IMR-90 (cell line): ENCODE data around the gene SMTN. TPM values are rescaled to one million over a fixed set of nuclear protein-coding genes. Genes with fewer than 3 reads are reported as not detected.

Experiments used
- ATAC-seq: fragments of 200-7000 bp; cut with Tn5 transposase; 2 replicates; pipeline ENCODE4 v1.9.1; 2020; ENCODE audit warnings: low read depth, mild to moderate bottlenecking, moderate library complexity
- Bru-seq: library from RNA; stranded (reverse); fragments of 400-500 nt; gene quantifications from one replicate; lab custom pipeline; 2021; lab: Mats Ljungman, UMichigan
- BruChase-seq, 2 experiments: library from RNA; stranded (reverse); fragments of 400-500 nt; gene quantifications; one replicate each; lab custom pipeline; 2021; lab: Mats Ljungman, UMichigan
- BruUV-seq: library from RNA; stranded (reverse); fragments of 400-500 nt; replicated peaks from 2 replicates; lab custom pipeline; 2021; lab: Mats Ljungman, UMichigan
- CTCF ChIA-PET: fragments of 300-600 bp; formaldehyde crosslinking; extraction: SDS; loops from one replicate; lab custom pipeline; 2021; ENCODE audit warnings: antibody characterized with exemption; lab: Yijun Ruan, JAX
- POLR2A ChIA-PET: fragments of 300-600 bp; sonication (Branson Sonifier 250); formaldehyde crosslinking; loops from one replicate; lab custom pipeline; 2022; ENCODE audit warnings: antibody characterized with exemption; ENCODE audit not compliant: unreplicated experiment; lab: Charles Lee
- DNase-seq: peaks from one replicate; pipeline ENCODE4 v3.0.0; 2013
- H2AFZ ChIP-seq: replicated peaks from 2 replicates; pipeline ENCODE3; 2013; ENCODE audit warnings: low read length, mild to moderate bottlenecking; ENCODE audit not compliant: poor library complexity
- H2AK5ac ChIP-seq: 2 replicates; pipeline ENCODE4 v1.6.1; 2013; ENCODE audit warnings: low read depth, low read length, inconsistent platforms
- H2AK9ac ChIP-seq: replicated peaks from 2 replicates; pipeline ENCODE3; 2013; ENCODE audit warnings: mild to moderate bottlenecking, low read depth, low read length, moderate library complexity; ENCODE audit not compliant: poor library complexity
- H2BK120ac ChIP-seq: 2 replicates; pipeline ENCODE4 v1.6.1; 2013; ENCODE audit warnings: low read depth, low read length, inconsistent platforms
- H2BK15ac ChIP-seq: 3 replicates; pipeline ENCODE4 v1.6.1; 2013; ENCODE audit warnings: low read depth, low read length, inconsistent platforms
- H2BK20ac ChIP-seq: 2 replicates; pipeline ENCODE4 v1.6.1; 2013; ENCODE audit warnings: low read depth, mild to moderate bottlenecking, inconsistent platforms, low read length, moderate library complexity
- H2BK5ac ChIP-seq: 2 replicates; pipeline ENCODE4 v1.6.1; 2013; ENCODE audit warnings: mild to moderate bottlenecking, low read depth, low read length, inconsistent platforms; ENCODE audit not compliant: poor library complexity, severe bottlenecking
- H3K14ac ChIP-seq: replicated peaks from 2 replicates; pipeline ENCODE4 v1.6.1; 2013; ENCODE audit warnings: low read depth, low read length, inconsistent platforms
- H3K18ac ChIP-seq: 2 replicates; pipeline ENCODE4 v1.6.1; 2013; ENCODE audit warnings: low read depth, low read length, control low read depth
- H3K23ac ChIP-seq: 2 replicates; pipeline ENCODE4 v1.6.1; 2013; ENCODE audit warnings: low read depth, low read length, inconsistent platforms
- H3K27ac ChIP-seq: 2 replicates; pipeline ENCODE4 v1.5.1; 2013; ENCODE audit warnings: mild to moderate bottlenecking, control low read depth, low read length; ENCODE audit not compliant: insufficient read depth
- H3K27me3 ChIP-seq: 2 replicates; pipeline ENCODE4 v1.6.1; 2013; ENCODE audit warnings: low read length; ENCODE audit not compliant: control insufficient read depth, insufficient read depth
- H3K36me3 ChIP-seq: 2 replicates; pipeline ENCODE4 v1.6.1; 2013; ENCODE audit warnings: low read length, mixed read lengths; ENCODE audit not compliant: control insufficient read depth, insufficient read depth
- H3K4ac ChIP-seq: 2 replicates; pipeline ENCODE4 v1.6.1; 2013; ENCODE audit warnings: low read depth, low read length, inconsistent platforms
- H3K4me1 ChIP-seq: 2 replicates; pipeline ENCODE4 v1.6.1; 2013; ENCODE audit warnings: low read length, mixed read lengths; ENCODE audit not compliant: control insufficient read depth, insufficient read depth
- H3K4me2 ChIP-seq: 2 replicates; pipeline ENCODE4 v1.6.1; 2013; ENCODE audit warnings: low read depth, mild to moderate bottlenecking, control low read depth, low read length, moderate library complexity
- H3K4me3 ChIP-seq: 2 replicates; pipeline ENCODE4 v1.5.1; 2013; ENCODE audit warnings: low read depth, mild to moderate bottlenecking, control low read depth, low read length, moderate library complexity; ENCODE audit not compliant: insufficient read depth
- H3K56ac ChIP-seq: 2 replicates; pipeline ENCODE4 v1.6.1; 2013; ENCODE audit warnings: low read length, inconsistent platforms; ENCODE audit not compliant: insufficient read depth; ENCODE audit errors: extremely low read depth
- H3K79me1 ChIP-seq, 2 experiments: 2 replicates each; pipeline ENCODE4 v1.6.1; 2013; ENCODE audit warnings: low read length in 2 of 2, inconsistent platforms in 1 of 2, low read depth in 1 of 2
- H3K9ac ChIP-seq: 2 replicates; pipeline ENCODE4 v1.6.1; 2013; ENCODE audit warnings: low read depth, low read length, control low read depth
- H3K9me1 ChIP-seq: 2 replicates; pipeline ENCODE4 v1.6.1; 2013; ENCODE audit warnings: low read length, inconsistent platforms; ENCODE audit not compliant: insufficient read depth
- H3K9me3 ChIP-seq: 2 replicates; pipeline ENCODE4 v1.6.1; 2013; ENCODE audit warnings: low read length; ENCODE audit not compliant: control insufficient read depth, insufficient read depth
- H4K20me1 ChIP-seq: 2 replicates; pipeline ENCODE4 v1.6.1; 2013; ENCODE audit warnings: low read length, inconsistent platforms; ENCODE audit not compliant: insufficient read depth
- H4K5ac ChIP-seq: 2 replicates; pipeline ENCODE4 v1.6.1; 2013; ENCODE audit warnings: mild to moderate bottlenecking, low read depth, low read length, control low read depth
- H4K8ac ChIP-seq, 2 experiments: 2 replicates each; pipeline ENCODE4 v1.6.1; 2013; ENCODE audit warnings: low read depth in 2 of 2, low read length in 2 of 2, control low read depth in 1 of 2, inconsistent platforms in 1 of 2
- H4K91ac ChIP-seq: 2 replicates; pipeline ENCODE4 v1.6.1; 2013; ENCODE audit warnings: low read depth, low read length, inconsistent platforms; ENCODE audit not compliant: insufficient read depth
- CEBPB ChIP-seq: IDR thresholded peaks from 2 replicates; pipeline ENCODE4 v1.6.1; 2012; ENCODE audit warnings: low read depth, low read length, improper control_type of control experiment
- CHD1 ChIP-seq: IDR thresholded peaks from 2 replicates; pipeline ENCODE4 v1.6.1; 2012; ENCODE audit warnings: low read depth, low read length, improper control_type of control experiment
- FOS ChIP-seq: fragments of 150-350 bp; IDR thresholded peaks from 2 replicates; pipeline ENCODE4 v1.6.1; 2016; ENCODE audit warnings: low read depth, low read length
- MAZ ChIP-seq: IDR thresholded peaks from 2 replicates; pipeline ENCODE4 v1.6.1; 2012; ENCODE audit warnings: low read depth, mild to moderate bottlenecking, low read length, improper control_type of control experiment, moderate library complexity, borderline replicate concordance
- MXI1 ChIP-seq: IDR thresholded peaks from 2 replicates; pipeline ENCODE4 v1.6.1; 2012; ENCODE audit warnings: low read depth, mild to moderate bottlenecking, low read length, moderate library complexity, borderline replicate concordance
- POLR2A ChIP-seq: IDR thresholded peaks from 2 replicates; pipeline ENCODE4 v1.6.1; 2012; ENCODE audit warnings: mild to moderate bottlenecking, low read depth, low read length
- RAD21 ChIP-seq: IDR thresholded peaks from 2 replicates; pipeline ENCODE4 v1.6.1; 2012; ENCODE audit warnings: low read length, improper control_type of control experiment
- RFX5 ChIP-seq: IDR thresholded peaks from 2 replicates; pipeline ENCODE4 v1.8.0; 2012; ENCODE audit warnings: low read depth, mild to moderate bottlenecking, low read length, moderate library complexity
- SMC3 ChIP-seq: fragments of 150-350 bp; IDR thresholded peaks from 2 replicates; pipeline ENCODE4 v1.6.1; 2016; ENCODE audit warnings: low read depth, mild to moderate bottlenecking, antibody characterized with exemption, low read length, moderate library complexity
- WGBS, 2 experiments: methylation state at CpG; one replicate each; pipeline versions ENCODE4 v1.1.5 to v1.1.7; 2013; ENCODE audit warnings: missing lambda C conversion rate in 2 of 2; ENCODE audit not compliant: insufficient read length in 1 of 2; ENCODE audit errors: extremely low coverage in 2 of 2; 5-methylcytosine and 5-hydroxymethylcytosine counted together
- dilution Hi-C: fragments of 300-500 bp; cut with HindIII; formaldehyde crosslinking; loops from one replicate; pipeline ENCODE4 v1.14.3; 2018; ENCODE audit warnings: low sequenced_read_pairs; ENCODE audit not compliant: unreplicated experiment
- in situ Hi-C: fragments of 300-500 bp; cut with MboI; formaldehyde crosslinking; loops from 3 replicates; pipeline ENCODE4 v1.14.3; 2019; ENCODE audit warnings: low sequenced_read_pairs, inconsistent platforms, mixed read lengths
- intact Hi-C: fragments of 100-400 bp; cut with micrococcal nuclease; formaldehyde crosslinking; loops from 2 replicates; pipeline ENCODE4 v1.10.0; 2022
- long read RNA-seq: library from polyadenylated mRNA; unstranded; transcript quantifications from one replicate; pipeline ENCODE4 v2.0.0, GENCODE V29; 2021; ENCODE audit not compliant: unreplicated experiment
- polyA plus RNA-seq, 3 experiments: library from polyadenylated mRNA; depleted of rRNA; stranded (reverse); fragments of >200 nt; gene quantifications; 2 replicates each; pipeline ENCODE4 v1.2.3, GENCODE V29; 2012; ENCODE audit warnings: low replicate concordance in 1 of 3
- total RNA-seq: library from RNA; depleted of rRNA; stranded (reverse); fragments of >200 nt; gene quantifications from 2 replicates; pipeline ENCODE4 v1.2.3, GENCODE V29; 2012; rRNA removed
- TF ChIP-seq, protein P1 (sequence below): conservative IDR thresholded peaks from 2 replicates; pipeline ENCODE4 v1.5.1; 2012; ENCODE audit warnings: mild to moderate bottlenecking, low read depth, low read length, improper control_type of control experiment
- TF ChIP-seq, protein P2 (sequence below): fragments of 150-350 bp; IDR thresholded peaks from 2 replicates; pipeline ENCODE4 v1.6.1; 2017; ENCODE audit warnings: mild to moderate bottlenecking, antibody characterized with exemption, low read length, low read depth

Gene SMTN
- total RNA-seq: 47.2 and 53.6 TPM in 2 replicates
- polyA plus RNA-seq (2012; rRNA removed): 63.7 and 65.1 TPM in 2 replicates
- 97.1 and 119 TPM in 2 replicates for polyA plus RNA-seq (2012; cell fraction: cytosol; rRNA removed)
- polyA plus RNA-seq (2012; cell fraction: nucleus; rRNA removed; ENCODE audit: low replicate concordance): 227 and 462 TPM in 2 replicates
- Bru-seq, nascent RNA: percentile 78 among the genes with signal in this experiment
- BruChase-seq, experiment 1, labeled RNA remaining after a 6-hour chase: percentile 74 among the genes with signal in this experiment
- BruChase-seq, experiment 2, labeled RNA remaining after a 2-hour chase: percentile 69 among the genes with signal in this experiment
- long read RNA-seq, transcript SMTN-202 (20 exons, 3,130 nt): minor isoform, 5 of 107 reads
- long read RNA-seq, transcript SMTN-201 (21 exons, 3,295 nt): major isoform, 31 of 107 reads
- long read RNA-seq, partial matches to known transcripts: 57 of 107 reads
- long read RNA-seq, other reads (novel, unspliced or antisense): 14 of 107 reads

- peaks cover 25 to 55% of the 10 kb centered on the region in 2 experiments for H3K79me1 ChIP-seq
- H2BK20ac ChIP-seq: peak within 1 kb of the TSS; percentile 57; the same call in 1 of the 2 replicates
- peak within 1 kb of the TSS; percentile 77 for H4K91ac ChIP-seq
- H4K8ac ChIP-seq: peak within 1 kb of the TSS; percentile 33 to 79
- peak within 1 kb of the TSS; percentile 89 for H3K56ac ChIP-seq
- H4K5ac ChIP-seq: peak within 1 kb of the TSS; percentile 43
- peaks cover 18% of the 10 kb centered on the region for H3K9me1 ChIP-seq
- no peaks in the 10 kb centered on the region; the same call in 1 of the 2 replicates for H4K20me1 ChIP-seq
- peak within 1 kb of the TSS; percentile 94 for H3K4ac ChIP-seq
- intact Hi-C loops (loop anchor here (1.0 to 2.0 kb wide), 2 partner anchors 18 to 42 kb away; no protein-coding TSS in a partner anchor), in situ Hi-C loops (no loop called here), dilution Hi-C loops (no loop called here)
- H3K36me3 ChIP-seq: peaks cover 7% of the 10 kb centered on the region; the same call in 1 of the 2 replicates
- peak within 1 kb of the TSS; percentile 64; the same call in 2 of the 3 replicates for H2BK15ac ChIP-seq
- CTCF ChIA-PET: no interaction called here
- no peaks in the 10 kb centered on the region for H3K27me3 ChIP-seq
- POLR2A ChIA-PET: interaction anchor here (0.6 to 1.0 kb wide), 3 partner anchors 42 to 116 kb away, joined by 3 to 4 read pairs (median 3); partner anchors contain the start of gene TUG1
- H3K27ac ChIP-seq: peak within 1 kb of the TSS; percentile 83
- peak within 1 kb of the TSS; percentile 89 for H2BK5ac ChIP-seq
- BruUV-seq: TSS peak; percentile 71
- H3K14ac ChIP-seq: peak within 1 kb of the TSS; percentile 93
- peak within 1 kb of the TSS; percentile 97 for H2AK5ac ChIP-seq
- H3K4me1 ChIP-seq: peaks cover 26% of the 10 kb centered on the region
- ATAC-seq (peak; percentile 76), DNase-seq (peak; percentile 85)
- peak within 1 kb of the TSS; percentile 94 for H2BK120ac ChIP-seq
- H2AK9ac ChIP-seq: peak within 1 kb of the TSS; percentile 99
- H2AFZ ChIP-seq: peak within 1 kb of the TSS; percentile 91
- 0% methylated on average over 15 of the region's 63 CpGs; no CpG with 5 or more reads in 1 of the 2 experiments for WGBS, 2 experiments
- peak within 1 kb of the TSS; percentile 96 for H3K23ac ChIP-seq
- H3K18ac ChIP-seq: peak within 1 kb of the TSS; percentile 44
- H3K9ac ChIP-seq: peak within 1 kb of the TSS; percentile 95
- no peaks in the 10 kb centered on the region for H3K9me3 ChIP-seq
- peak within 1 kb of the TSS; percentile 71 for H3K4me3 ChIP-seq
- H3K4me2 ChIP-seq: peak within 1 kb of the TSS; percentile 85
- TF ChIP-seq FOS (no peak), MAZ (peak; percentile 68; the same call in 1 of the 2 replicates), RFX5 (no peak), SMC3 (no peak), MXI1 (peak; percentile 79), RAD21 (no peak), POLR2A (peak; percentile 97), CEBPB (no peak), CHD1 (0 out of 2 replicates have a peak, but pooled peaks have one; percentile 0)
- TF ChIP-seq, protein P1, sequence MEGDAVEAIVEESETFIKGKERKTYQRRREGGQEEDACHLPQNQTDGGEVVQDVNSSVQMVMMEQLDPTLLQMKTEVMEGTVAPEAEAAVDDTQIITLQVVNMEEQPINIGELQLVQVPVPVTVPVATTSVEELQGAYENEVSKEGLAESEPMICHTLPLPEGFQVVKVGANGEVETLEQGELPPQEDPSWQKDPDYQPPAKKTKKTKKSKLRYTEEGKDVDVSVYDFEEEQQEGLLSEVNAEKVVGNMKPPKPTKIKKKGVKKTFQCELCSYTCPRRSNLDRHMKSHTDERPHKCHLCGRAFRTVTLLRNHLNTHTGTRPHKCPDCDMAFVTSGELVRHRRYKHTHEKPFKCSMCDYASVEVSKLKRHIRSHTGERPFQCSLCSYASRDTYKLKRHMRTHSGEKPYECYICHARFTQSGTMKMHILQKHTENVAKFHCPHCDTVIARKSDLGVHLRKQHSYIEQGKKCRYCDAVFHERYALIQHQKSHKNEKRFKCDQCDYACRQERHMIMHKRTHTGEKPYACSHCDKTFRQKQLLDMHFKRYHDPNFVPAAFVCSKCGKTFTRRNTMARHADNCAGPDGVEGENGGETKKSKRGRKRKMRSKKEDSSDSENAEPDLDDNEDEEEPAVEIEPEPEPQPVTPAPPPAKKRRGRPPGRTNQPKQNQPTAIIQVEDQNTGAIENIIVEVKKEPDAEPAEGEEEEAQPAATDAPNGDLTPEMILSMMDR: no peak
- TF ChIP-seq, protein P2, sequence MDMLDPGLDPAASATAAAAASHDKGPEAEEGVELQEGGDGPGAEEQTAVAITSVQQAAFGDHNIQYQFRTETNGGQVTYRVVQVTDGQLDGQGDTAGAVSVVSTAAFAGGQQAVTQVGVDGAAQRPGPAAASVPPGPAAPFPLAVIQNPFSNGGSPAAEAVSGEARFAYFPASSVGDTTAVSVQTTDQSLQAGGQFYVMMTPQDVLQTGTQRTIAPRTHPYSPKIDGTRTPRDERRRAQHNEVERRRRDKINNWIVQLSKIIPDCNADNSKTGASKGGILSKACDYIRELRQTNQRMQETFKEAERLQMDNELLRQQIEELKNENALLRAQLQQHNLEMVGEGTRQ: 0 out of 2 replicates have a peak, but pooled peaks have one; percentile 14
Measured at GRCh38 chr22:31080848-31081649, at the start of gene SMTN. TSS of gene SMTN (plus strand) at chr22:31081318. CDS start at chr22:31083259, 1,941 bp downstream.
